Fibroblast of lung (primary cell): ENCODE measurements around the gene ASIC2. TPM values are rescaled to one million over a fixed set of nuclear protein-coding genes. Genes with fewer than 3 reads are reported as not detected.

Experiments used
- DNase-seq, 2 donors: peaks; one replicate each; pipeline versions ENCODE4 v3.0.0 to v3.0.0-alpha.2; 2010; ENCODE audit warnings: low read depth in 2 of 2
- H2AFZ ChIP-seq: 2 replicates; pipeline ENCODE4 v1.5.1; 2012; ENCODE audit warnings: low read length, control low read depth, inconsistent platforms
- H3K27ac ChIP-seq: 2 replicates; pipeline ENCODE4 v1.5.1; 2011; ENCODE audit warnings: low read length, control low read depth; ENCODE audit not compliant: insufficient read depth
- H3K27me3 ChIP-seq: 2 replicates; pipeline ENCODE4 v1.5.1; 2011; ENCODE audit warnings: mild to moderate bottlenecking, low read length; ENCODE audit not compliant: control insufficient read depth, insufficient read depth
- H3K36me3 ChIP-seq: 2 replicates; pipeline ENCODE4 v1.5.1; 2011; ENCODE audit warnings: low read length; ENCODE audit not compliant: control insufficient read depth, insufficient read depth
- H3K4me1 ChIP-seq: 2 replicates; pipeline ENCODE4 v1.5.1; 2011; ENCODE audit warnings: low read length; ENCODE audit not compliant: control insufficient read depth, insufficient read depth; ENCODE audit errors: extremely low read depth
- H3K4me2 ChIP-seq: 2 replicates; pipeline ENCODE4 v1.5.1; 2011; ENCODE audit warnings: low read length, control low read depth; ENCODE audit not compliant: insufficient read depth; ENCODE audit errors: extremely low read depth
- H3K4me3 ChIP-seq, 4 experiments: fragments of 200-600 bp in 1 of 4; sonication (generic) in 1 of 4; replicated peaks in 1 of 4; 2 replicates each; pipeline ENCODE4 v1.5.1; 2011 to 2016; ENCODE audit warnings: low read length in 4 of 4, low read depth in 3 of 4, mild to moderate bottlenecking in 3 of 4, control low read depth in 2 of 4, inconsistent platforms in 1 of 4, mixed read lengths in 1 of 4; ENCODE audit not compliant: insufficient read depth in 1 of 4; ENCODE audit errors: control extremely low read depth in 1 of 4
- H3K79me2 ChIP-seq: 2 replicates; pipeline ENCODE4 v1.5.1; 2012; ENCODE audit warnings: mild to moderate bottlenecking, low read length, inconsistent platforms; ENCODE audit not compliant: control insufficient read depth, insufficient read depth
- H3K9ac ChIP-seq: 2 replicates; pipeline ENCODE4 v1.5.1; 2011; ENCODE audit warnings: mild to moderate bottlenecking, low read length, control low read depth; ENCODE audit not compliant: insufficient read depth
- H3K9me3 ChIP-seq: 2 replicates; pipeline ENCODE4 v1.5.1; 2012; ENCODE audit warnings: low read depth, low read length; ENCODE audit not compliant: control insufficient read depth, insufficient read depth
- H4K20me1 ChIP-seq: 2 replicates; pipeline ENCODE4 v1.5.1; 2011; ENCODE audit warnings: low read length; ENCODE audit not compliant: control insufficient read depth, insufficient read depth; ENCODE audit errors: extremely low read depth
- CTCF ChIP-seq, 2 donors: IDR thresholded peaks in 1 of 2; conservative IDR thresholded peaks in 1 of 2; 1 replicate in 1 of 2; 2 replicates in 1 of 2; pipeline ENCODE4 v1.5.1; 2011 to 2012; ENCODE audit warnings: low read length in 2 of 2, control low read depth in 1 of 2, inconsistent platforms in 1 of 2, low read depth in 1 of 2, mild to moderate bottlenecking in 1 of 2
- EZH2 ChIP-seq: IDR thresholded peaks from 2 replicates; pipeline ENCODE4 v1.5.1; 2012; ENCODE audit warnings: low read length, control low read depth, mild to moderate bottlenecking; ENCODE audit errors: missing control alignments
- polyA plus RNA-seq, 2 donors: library from polyadenylated mRNA; depleted of rRNA in 1 of 2; stranded (reverse) in 1 of 2; unstranded in 1 of 2; fragments of >200 nt; gene quantifications; 2 replicates each; pipeline ENCODE4 v1.2.1, GENCODE V29; 2011 to 2012; ENCODE audit warnings: missing spikeins in 1 of 2
- total RNA-seq: library from RNA; depleted of rRNA; stranded (reverse); fragments of >200 nt; gene quantifications from 2 replicates; pipeline ENCODE4 v1.2.1, GENCODE V29; 2014

The ASIC2 gene
- total and polyA plus RNA-seq, 2 donors (not counting 1 experiment from before 2014, with no cell fraction given), result 0.08 to 0.50 TPM

- Histone ChIP-seq H3K4me2 (no peak overlapping the region), H3K36me3 (no peaks in the 10 kb centered on the region), H4K20me1 (no peaks in the 10 kb centered on the region), H3K9me3 (no peaks in the 10 kb centered on the region), H3K9ac (no peak overlapping the region), H3K79me2 (no peaks in the 10 kb centered on the region), H3K4me1 (peaks cover 5% of the 10 kb centered on the region), H3K4me3 (no peak overlapping the region), H3K27ac (no peak overlapping the region), H3K27me3 (peaks cover 3% of the 10 kb centered on the region), H2AFZ (no peak overlapping the region)
- TF ChIP-seq CTCF (conservative IDR thresholded peaks at IDR 0.05 in 1 of 2, IDR thresholded peaks at IDR 0.05 in 1 of 2; ENCODE audit: low read depth in 1 of 2, low read length in 2 of 2), result no peak
- no peak for TF ChIP-seq EZH2
- DNase-seq, result no peak
Measured at GRCh38 chr17:33007186-33007585, 285.9 kb downstream of the ASIC2 start.

DNA sequence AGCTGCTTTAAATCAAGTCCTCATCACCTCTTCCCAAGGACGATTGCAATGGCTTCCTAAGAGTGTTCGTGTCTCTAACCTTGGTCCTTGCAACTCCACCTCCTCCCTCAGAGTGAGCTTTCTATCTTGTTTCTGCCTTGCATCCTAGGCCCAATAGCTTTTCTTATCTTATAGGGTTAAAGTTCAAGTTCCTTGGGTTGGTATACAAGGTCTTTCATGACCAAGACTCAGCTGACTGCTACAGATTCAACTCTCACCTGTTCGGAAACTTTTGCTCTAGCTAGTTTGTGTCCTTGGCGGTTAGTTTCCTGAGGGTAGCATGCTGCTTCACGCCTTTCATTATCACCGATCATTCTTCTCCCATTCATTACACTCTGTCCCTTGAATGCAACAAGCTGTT lies 290.8 kb downstream of the ASIC2 start:
- H3K9ac ChIP-seq, result no peak overlapping the region
- no peak overlapping the region for H2AFZ ChIP-seq
- H3K27me3 ChIP-seq, result no peaks in the 10 kb centered on the region
- H3K36me3 ChIP-seq, result no peaks in the 10 kb centered on the region
- H3K9me3 ChIP-seq, result no peaks in the 10 kb centered on the region
- H3K27ac ChIP-seq, result no peak overlapping the region
- TF ChIP-seq CTCF (conservative IDR thresholded peaks at IDR 0.05 in 1 of 2, IDR thresholded peaks at IDR 0.05 in 1 of 2; ENCODE audit: low read depth in 1 of 2, low read length in 2 of 2), result no peak
- no peak for TF ChIP-seq EZH2
- H3K4me1 ChIP-seq, result peaks cover 4% of the 10 kb centered on the region
- no peak overlapping the region for H3K4me2 ChIP-seq
- no peaks in the 10 kb centered on the region for H4K20me1 ChIP-seq
- no peak for DNase-seq
- H3K4me3 ChIP-seq, result no peak overlapping the region
- no peaks in the 10 kb centered on the region for H3K79me2 ChIP-seq

DNA sequence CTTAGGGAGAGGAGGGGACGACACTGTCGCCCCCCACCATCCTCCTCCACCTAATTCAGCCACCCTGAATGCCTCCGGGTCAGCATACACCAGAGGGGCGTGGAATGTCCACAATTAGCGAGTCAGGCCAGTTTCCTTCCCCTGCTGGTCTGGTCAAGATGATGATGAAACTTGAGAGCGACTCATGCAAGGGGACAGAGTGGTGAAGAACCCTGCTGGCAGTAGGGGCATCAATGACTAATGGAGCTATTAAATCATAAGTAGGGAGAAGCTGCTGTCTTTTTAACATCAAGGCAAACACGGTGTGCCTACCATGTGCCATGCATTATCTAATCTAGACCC lies 294.2 kb downstream of the ASIC2 start:
- Histone ChIP-seq H3K9me3 (no peaks in the 10 kb centered on the region), H3K79me2 (no peaks in the 10 kb centered on the region), H2AFZ (no peak overlapping the region), H3K9ac (no peak overlapping the region), H3K27ac (no peak overlapping the region), H3K4me3 (no peak overlapping the region), H3K4me2 (peak overlapping the region; percentile 39), H3K4me1 (peaks cover 4% of the 10 kb centered on the region), H4K20me1 (no peaks in the 10 kb centered on the region), H3K27me3 (peaks cover 5% of the 10 kb centered on the region), H3K36me3 (no peaks in the 10 kb centered on the region)
- peak; percentile 27 to 60 for DNase-seq
- no peak for TF ChIP-seq CTCF (conservative IDR thresholded peaks at IDR 0.05 in 1 of 2, IDR thresholded peaks at IDR 0.05 in 1 of 2; ENCODE audit: low read depth in 1 of 2, low read length in 2 of 2)
- TF ChIP-seq EZH2, result no peak
